ENCODE results near the gene RPS14. TPM values are rescaled to one million over a fixed set of nuclear protein-coding genes. Genes with fewer than 3 reads are reported as not detected.
A peak's percentile ranks its signal among the peaks of the same experiment; 100 is the strongest.

Gene RPS14
- polyA plus RNA-seq, 5 donors: 2,380 to 2,884 (median 2,485) TPM

DNA sequence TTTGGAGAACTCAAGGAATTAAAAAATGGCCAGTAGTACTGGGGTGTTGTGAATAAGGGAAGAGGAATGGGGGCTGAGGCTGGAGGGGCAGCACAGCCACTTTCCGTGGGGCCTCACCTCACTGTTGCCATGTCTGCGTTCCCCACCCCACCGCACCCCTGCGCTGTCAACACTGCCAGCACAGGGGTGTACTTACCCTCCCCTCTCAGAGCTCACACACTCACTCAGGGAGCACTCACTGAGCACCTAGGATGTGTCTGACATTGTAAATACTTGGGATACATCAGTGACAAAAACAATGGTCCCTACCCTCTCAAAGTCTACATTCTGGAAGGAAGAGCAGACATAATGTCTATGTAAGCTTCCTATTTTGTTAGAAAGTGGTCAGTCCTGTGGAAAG is 3.4 kb upstream of the RPS14 start:
- no peak for DNase-seq

DNA sequence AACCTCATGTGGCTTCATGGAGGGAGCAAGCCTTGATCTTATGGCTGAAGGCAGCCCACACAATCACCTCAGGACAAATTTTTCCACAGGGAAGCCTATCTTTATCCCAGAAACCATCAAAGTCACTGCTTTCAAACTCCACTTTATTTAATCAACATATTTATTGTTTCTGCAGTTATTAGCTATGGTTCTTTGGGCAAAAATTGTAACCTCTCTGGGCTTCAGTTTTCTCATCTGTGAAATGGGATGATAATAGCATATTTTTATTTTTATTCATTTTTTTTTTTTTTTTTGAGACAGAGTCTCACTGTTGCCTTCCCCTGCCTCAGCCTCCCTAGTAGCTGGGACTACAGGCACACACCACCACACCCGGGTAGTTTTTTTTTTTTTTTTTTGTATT is 2.1 kb upstream of the RPS14 start:
- DNase-seq: no peak

DNA sequence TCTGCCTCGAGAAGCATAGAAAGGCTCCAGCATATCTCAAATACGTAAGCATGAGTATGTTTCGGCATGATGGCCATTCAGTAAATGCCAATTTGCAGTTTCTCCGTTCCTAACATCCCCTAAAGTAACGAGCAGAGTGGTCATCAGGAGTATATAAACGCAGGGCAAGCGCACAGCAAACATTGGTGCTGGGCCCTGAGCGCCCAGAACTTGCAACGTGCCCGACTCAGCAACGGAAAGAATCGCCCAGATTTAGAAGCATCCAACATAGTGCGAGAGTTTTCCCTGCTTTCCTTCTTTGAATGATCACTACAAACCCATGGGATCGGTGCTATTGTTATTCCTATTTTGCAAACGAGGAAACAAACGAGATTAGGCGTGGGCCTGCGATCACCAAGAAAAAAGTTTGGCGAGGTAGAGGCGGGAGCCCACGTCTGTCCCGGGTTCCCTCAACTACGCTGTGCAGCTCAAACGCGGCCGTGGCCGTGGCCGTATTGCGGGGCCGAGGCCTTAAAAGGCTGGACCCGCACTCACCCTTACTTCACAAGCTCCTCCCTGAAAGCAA is 505 bp downstream of the RPS14 start:
- peak in 1 of 2 donors; percentile 21 for DNase-seq

DNA sequence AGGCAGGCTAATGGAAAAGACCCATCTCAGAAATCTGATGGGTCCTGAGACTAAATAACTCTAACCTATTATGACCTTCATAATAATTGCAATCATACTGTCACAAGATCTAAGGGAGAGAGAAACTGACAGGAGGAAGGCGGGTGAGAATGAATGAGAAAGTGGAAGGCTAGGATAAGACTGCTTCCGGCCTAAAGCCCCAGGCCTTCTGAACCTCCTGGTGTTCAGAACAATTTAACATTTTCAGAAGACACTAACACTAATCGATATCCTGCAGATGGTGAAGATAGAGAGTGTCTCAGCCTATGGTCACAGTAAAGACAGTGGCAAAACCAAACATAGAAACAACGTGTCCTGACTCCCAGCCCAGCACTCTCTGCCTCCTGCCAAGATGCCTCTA is 1.2 kb downstream of the RPS14 start:
- no peak for DNase-seq

DNA sequence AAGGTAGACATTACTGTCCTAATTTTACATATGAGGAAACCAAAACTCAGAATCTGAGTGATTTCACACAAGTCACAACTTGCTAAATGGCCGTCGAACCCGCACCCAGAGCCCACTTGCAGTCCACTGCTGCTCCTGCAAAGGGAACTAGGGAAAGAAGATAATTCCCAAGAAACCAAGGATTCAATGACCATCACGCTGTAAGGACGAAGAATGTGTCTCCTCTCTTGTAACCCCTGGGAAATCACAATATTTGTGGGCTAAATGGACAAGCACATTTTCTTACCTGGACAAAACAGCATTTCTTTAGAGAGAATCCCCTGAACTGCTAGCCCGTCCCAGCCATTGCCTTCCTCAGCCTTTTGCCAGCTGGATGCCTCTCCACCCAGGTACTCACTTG is 2.4 kb downstream of the RPS14 start:
- DNase-seq: no peak

DNA sequence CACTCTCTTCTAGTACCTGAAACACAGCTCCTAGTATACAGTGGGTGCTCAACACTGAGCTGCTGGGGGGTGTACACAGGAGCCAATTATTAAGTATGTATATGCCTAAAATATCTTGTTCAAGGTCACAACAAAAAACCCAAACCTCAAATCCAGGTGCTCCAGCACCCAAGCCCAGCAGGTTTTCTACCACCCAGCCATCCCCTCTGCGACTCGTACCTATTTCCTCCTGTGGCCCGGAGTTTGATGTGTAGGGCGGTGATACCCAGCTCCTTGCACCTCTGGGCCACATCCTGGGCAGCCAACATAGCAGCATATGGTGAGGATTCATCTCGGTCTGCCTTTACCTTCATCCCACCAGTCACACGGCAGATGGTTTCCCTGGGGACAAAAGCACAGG is 3.0 kb downstream of the RPS14 start:
- DNase-seq: no peak

DNA sequence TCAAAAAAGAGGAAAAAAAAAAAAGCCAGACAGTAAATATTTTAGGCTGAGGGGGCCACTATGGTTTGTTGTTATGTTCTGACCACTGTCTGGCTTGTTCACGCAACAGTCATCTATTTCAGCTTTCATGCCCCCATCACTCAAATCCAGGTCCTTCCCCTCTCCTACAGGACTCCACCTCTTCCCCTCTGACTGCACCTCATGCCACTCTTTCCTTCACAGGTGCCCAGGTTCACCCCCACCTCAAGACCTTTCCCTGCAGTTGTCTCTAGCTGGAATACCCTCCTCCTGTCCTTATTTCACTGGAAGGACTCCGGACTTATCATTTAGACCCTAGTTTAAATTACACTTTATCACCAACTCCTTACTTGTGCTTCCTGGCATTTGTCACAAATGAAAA is 3.5 kb downstream of the RPS14 start:
- no peak for DNase-seq

DNA sequence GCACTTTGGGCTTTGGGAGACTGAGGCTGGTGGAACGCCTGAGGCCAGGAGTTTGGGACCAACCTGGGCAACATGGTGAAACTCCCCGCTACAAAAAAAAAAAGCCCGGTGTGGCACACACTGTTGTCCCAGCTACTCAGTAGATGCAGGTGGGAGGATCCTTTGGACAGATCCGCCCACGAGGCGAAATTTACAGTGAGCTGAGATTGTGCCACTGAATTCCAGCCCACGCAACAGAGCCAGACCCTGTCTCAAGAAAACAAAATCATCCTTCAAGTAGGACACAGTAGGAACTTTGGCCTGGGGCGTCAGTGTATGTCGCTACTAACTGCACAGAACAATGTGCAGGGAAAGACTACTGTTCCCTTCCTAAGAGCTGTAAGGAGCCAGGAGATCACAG is 4.8 kb downstream of the RPS14 start:
- no peak for DNase-seq

DNA sequence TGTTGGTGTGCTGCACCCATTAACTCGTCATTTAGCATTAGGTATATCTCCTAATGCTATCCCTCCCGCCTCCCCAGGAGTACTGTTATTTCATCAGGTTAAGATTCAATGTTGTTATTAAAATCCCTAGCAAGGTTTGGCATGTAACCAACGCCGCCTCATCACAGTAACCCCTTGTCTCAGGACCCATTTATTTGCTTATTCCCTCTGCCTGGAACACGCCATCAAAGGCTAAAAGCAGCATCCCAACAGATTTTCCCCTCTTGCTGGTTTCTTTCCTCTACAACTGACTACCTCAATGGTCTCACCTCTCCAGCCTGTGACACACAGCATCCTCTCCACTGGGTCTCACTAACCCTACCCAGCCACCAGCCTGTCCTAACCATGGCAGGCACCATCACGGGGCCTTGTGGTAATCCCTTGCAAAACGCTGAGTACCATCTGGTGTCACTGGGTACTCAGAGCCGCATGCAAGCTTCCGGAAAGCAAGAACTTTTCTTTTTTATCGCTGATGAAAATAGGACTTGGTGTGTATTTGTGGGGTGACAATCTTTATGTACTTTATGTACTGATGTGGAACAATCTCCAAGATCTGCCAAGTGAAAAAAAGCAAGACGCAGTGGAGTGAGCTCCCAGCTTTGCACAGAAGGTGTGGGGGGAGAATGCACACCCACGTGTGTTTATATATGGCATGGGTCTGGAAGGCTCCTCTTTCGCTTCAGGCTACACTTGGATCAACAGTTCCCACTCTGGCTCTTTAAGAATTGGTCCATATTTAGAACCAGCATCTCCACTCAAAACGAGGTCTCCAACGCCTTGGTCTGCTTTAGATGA is 6.1 kb downstream of the RPS14 start:
- no peak for DNase-seq

DNA sequence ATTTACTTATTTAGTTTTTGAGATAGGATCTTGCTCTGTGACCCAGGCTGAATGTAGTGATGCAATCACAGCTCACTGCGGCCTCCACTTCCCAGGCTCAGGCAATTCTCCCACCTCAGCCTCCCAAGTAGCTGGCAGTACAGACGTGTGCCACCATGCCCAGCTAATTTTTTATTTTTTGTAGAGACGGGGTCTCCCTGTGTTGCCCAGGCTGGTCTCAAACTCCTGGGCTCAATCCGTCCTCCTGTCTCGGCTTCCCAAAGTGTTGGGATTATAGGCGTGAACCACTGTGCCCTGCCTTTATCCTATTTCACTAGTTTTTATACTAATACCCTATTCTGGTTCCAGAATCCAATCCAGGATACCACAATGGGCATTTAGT is 6.8 kb downstream of the RPS14 start:
- DNase-seq: no peak

DNA sequence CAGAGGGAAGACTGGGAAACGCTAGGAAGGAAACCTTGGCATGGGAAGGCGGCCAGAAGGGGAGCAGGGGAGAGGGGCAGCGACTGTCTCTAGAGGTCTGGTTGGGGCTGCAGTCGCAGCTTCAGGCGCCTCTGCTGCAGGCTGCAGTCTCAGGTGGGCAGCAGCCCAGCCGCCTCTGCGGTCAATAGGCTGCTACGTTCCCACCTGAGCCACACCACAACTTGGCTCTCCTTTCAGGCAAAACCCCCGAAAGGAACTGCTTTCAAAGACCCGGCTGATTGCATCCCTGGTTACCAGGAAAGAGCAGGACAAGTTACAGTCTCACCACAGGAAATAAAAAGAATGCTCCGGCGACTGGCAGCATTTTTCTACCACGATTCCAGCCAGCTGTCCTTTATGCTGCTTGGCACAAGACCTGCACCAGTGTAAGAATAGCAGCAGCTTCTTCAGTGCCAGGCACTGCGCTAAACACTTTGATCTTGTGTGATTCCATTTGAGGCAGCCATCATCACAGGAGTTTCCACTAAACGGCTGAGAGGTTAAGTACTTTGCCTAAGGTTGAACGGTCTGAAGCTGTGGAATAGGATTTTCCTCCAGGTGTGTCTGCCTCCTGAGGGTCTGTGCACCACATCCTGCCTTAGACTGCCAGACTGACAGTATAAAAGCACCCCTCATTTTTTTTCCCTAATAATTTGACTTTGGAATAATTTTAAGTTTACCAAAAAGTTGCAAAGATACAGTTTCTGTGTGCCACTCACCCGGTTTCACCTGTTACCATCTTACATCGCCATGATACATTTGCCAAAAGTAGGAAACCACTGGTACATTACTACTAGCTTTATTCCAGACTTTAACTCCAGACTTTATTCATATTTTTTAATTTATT is 7.5 kb downstream of the RPS14 start:
- DNase-seq: no peak

DNA sequence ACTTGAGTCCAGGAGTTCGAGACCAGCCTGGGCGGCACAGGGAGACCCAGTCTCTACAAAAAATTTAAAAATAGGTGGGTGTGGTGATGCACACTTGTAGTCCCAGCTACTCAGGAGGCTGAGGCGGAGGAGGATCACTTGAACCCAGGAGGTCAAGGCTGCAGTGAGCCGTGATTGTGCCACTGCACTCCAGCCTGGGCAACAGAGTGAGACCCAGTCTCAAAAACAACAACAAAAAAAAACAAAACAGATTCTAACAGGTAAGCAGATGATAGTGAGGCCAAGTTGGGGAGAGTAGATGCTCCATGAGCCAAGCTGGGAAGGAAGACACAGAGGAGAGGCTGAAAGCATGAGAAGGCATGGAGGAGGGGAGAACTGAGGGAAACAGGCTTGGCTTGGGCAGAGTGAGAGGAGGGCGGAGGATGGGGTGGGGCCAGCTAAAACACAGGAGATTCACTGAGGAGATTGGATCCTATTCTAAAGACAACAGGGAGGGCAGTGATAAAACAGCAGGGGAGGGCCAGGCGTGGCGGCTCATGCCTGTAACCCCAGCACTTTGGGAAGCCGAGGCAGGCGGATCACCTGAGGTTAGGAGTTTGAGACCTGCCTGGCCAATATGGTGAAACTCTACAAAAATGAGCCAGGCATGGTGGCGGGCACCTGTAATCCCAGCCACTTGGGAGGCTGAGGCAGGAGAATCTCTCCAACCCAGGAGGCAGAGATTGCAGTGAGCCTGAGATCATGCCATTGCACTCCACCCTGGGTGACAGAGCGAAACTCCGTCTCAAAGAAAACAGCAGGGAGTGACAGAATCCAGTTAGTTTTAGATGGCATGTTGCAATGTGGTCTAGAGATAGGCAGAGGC is 8.4 kb downstream of the RPS14 start:
- no peak for DNase-seq

DNA sequence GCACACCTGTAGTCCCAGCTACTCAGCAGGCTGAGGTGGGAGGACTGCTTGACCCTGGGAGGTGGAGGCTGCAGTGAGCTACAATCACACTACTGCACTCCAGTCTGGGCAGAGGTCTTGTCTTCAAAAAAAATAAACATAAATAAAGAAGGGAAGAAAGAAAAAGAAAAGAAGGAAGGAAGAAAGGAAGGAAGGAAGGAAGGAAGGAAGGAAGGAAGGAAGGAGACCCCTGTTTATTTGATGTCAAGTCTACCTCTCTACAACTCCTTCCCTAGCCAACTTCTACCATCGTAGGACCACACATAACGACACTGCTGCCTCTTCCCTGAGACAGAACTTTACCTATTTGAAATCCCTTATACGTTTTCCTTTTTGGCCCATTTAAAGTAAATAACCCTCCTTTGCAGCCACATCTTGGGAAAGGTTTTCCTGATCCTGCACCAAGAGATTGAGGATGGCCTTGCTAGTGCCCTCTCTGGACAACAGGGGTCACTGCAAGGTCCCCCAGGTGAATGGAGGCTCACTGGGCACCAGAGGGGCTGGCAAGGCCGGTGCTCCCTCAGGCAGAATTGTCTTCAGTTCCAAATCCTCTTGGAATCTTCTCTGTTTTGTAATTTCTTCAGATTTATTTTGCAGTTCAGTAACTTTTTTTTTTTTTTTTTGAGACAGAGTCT is 10.5 kb downstream of the RPS14 start:
- DNase-seq: no peak

DNA sequence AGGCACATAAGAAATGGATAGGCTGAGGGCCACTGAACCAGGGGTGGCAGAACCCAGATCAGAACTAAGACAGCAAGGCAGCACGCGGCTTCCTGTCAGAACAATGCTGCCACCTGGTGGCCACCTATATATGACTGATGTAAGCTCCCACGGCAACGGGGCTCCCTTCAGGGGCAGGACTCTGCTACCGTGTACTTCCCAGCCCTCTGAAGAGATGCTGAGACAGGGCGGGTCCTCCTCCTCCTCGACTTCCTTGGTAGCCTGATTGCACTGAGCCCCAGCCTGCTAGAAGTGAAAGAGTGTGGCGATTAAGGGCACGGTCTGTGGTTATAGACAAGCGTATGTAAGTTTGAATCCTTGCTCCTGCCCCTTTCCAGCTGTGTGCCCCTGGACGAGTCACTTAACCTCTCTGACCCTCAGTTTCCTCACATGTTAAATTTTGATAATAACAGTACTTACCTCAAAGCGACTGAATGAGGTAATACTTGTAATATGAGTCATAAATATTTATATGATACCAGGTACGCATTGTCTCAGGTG is 13.3 kb downstream of the RPS14 start:
- peak; percentile 71 to 78 for DNase-seq

DNA sequence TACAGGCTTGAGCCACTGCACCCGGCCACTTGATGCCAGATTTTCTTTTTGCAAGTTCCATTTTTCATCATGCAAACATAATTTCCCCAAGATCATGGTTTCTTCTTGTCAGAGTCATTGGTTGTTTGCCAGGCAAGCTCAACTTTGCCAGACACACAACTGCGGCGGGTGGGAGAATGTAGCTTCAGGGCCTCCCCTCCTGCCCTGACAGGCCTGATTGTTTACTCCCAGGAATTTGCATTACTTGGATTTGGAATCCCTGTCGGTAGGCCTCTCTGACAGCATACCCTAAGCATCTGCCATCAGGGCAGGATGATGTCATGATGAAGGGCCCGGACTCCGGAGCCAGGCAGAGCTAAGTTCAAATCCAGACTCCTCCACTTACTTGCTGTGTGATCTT is 15.1 kb downstream of the RPS14 start:
- DNase-seq: peak; percentile 33 to 57

DNA sequence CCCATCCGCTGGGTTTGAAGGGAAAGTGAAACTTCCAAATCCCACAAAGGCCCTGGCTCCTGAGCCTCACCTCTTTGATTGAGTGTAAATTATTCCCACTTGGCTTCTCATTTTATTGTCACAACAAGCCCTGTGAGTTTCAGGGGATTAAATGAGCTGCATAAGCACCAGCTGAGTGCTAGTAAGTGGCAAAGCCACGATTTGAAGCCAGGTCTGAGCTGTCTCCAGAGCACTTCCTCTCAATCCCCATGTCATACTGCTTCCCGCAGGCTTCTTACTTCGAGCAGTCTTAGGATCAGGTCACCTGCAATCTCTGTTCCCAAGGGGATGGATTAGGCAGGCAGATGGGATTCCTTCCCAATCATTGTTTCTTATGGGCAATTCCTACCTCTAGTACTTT is 18.0 kb downstream of the RPS14 start:
- no peak for DNase-seq

DNA sequence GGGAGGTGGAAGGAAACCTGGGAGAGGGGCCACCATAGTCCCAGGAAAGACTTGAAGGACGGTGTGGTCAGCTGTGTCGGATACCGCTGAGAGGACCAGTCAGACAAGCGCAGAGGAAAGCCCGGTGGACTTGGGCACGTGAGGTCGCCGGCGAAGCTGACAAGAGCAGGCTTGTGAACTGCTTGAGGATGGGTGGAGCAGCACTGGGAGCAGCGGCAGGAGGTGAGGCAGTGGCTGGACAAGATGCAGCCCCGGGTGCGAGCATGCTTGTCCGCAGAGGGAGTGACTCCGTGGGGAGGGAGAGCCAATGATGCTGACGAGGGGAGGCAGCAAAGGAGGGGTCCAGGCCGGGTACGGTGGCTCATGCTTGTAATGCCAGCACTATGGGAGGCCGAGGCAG is 18.5 kb downstream of the RPS14 start:
- DNase-seq: no peak

DNA sequence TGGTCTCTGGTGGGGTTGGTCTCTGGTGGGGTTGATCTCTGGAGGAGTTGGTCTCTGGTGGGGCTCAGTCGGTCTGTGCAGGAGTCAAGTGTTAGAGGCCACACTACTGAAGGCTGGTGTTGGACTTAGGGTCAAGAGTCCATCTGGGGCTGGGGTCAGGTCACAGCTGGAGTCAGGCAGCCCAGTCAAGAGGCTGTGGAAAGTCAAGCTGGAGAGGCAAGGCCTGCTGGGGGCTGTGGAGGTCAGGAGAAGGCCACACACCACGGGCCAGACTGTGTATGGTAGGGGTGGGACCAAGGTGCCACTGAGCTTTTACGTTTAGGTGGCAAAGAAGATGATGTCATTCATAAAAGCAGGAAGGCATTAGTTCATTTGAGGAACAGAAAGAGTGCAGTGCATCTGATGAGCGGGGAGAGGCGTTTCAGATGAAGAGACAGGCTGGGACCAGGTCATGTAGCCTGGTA is 20.1 kb downstream of the RPS14 start:
- DNase-seq: no peak

DNA sequence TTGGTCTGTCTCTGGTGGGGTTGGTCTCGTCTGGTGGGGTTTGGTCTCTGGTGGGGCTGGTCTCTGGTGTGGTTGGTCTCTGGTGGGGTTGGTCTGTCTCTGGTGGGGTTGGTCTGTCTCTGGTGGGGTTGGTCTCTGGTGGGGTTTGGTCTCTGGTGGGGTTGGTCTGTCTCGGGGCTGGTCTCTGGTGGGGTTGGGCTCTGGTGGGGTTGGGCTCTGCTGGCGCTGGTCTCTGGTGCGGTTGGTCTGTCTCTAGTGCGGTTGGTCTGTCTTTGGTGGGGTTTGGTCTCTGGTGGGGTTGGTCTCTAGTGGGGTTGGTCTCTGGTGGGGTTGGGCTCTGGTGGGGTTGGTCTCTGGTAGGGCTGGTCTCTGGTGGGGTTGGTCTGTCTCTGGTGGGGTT is 20.6 kb downstream of the RPS14 start:
- DNase-seq: no peak

DNA sequence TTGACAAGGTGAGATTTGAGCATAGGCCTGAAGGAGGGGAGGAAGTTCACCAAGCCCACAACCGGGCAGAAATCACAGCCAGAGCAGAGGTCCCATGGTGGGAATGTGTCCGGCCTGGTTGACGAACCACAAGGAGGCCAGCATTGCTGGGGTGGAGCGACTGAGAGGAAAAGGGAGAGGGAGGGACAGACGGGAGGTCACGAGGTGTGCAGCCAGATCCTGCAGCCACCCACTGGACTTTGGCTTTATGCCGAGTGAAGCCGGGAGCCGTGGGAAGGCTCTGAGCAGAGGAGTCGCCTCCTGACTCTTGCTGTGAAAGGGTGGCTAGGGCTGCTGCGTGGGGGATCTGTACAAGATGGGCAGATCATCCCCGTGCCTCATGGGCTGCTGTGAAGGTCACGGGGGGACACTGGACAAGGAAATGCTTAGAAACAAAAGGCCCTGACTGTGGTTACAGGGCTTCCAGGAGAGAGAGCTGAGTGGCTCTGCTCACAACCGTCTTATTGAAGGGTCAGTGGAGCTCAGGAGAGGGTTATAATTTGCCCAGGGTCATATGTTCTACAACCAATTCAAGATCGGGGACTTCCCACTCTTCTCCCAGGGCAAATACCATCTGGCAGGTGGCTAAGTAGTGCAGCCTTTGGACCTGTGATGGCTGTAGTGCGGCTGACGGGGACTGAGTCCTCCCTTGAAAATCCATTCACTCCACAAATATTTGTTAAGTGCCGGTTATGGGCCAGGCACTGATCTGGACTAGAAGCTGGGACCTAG is 21.2 kb downstream of the RPS14 start:
- DNase-seq: no peak
